Measurements from ENCODE around the gene XYLB. TPM values are rescaled to one million over a fixed set of nuclear protein-coding genes. Genes with fewer than 3 reads are reported as not detected.

The XYLB gene
- total RNA-seq, 1 donor, result 4.3 TPM

- H3K4me3 ChIP-seq (ENCODE audit: low read depth, low read length), result no peak overlapping the region
- TF ChIP-seq CTCF (IDR thresholded peaks at IDR 0.05; ENCODE audit: insufficient read depth, low read depth, low read length), result no peak
- DNase-seq (ENCODE audit: low read depth), result no peak
Measured at GRCh38 chr3:38387862-38388261, 41.3 kb downstream of the XYLB start.

- no peak for DNase-seq (ENCODE audit: low read depth)
- no peak for TF ChIP-seq CTCF (IDR thresholded peaks at IDR 0.05; ENCODE audit: insufficient read depth, low read depth, low read length)
- H3K4me3 ChIP-seq (ENCODE audit: low read depth, low read length), result no peak overlapping the region
Measured at GRCh38 chr3:38392604-38393163, 46.1 kb downstream of the XYLB start.

DNA sequence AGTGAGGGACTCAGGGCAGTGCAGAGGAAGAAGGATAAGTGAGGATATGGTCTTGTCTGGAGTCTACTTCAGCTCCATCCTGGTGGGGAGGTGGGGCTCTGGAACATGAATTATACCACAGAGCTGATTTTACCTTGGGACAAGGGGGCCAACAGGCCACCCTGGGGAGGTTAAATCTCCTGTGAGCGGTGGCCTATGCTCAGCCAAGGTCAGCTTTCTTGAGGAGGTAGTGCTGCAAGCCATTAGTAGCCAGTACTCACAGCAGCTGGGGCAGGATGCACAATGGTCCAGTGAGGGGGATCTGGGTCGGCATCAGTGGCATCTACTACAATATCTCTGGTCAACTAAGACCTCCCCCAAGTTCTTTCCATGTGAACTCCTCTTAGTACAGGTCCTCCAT lies 49.7 kb downstream of the XYLB start:
- H3K4me3 ChIP-seq (ENCODE audit: low read depth, low read length), result no peak overlapping the region
- DNase-seq (ENCODE audit: low read depth), result no peak
- TF ChIP-seq CTCF (IDR thresholded peaks at IDR 0.05; ENCODE audit: insufficient read depth, low read depth, low read length), result no peak

DNA sequence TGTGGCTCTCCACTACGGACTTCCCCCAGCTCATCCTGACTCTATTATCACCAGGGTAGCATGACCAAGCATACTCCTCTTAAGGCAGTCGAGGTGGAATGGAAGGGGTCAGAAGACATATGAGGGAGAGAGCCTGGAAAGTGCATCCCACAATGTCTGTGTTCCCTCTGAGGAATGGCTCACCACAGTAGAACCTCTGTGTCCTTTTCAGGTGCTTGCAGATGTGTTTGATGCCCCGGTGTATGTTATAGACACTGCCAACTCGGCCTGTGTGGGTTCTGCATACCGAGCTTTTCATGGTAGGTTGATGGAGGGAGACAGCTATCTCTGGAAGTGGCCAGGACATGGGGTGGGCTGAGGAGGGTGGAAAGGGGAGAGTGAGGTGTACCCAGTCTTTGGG lies 50.3 kb downstream of the XYLB start:
- no peak for DNase-seq (ENCODE audit: low read depth)
- TF ChIP-seq CTCF (IDR thresholded peaks at IDR 0.05; ENCODE audit: insufficient read depth, low read depth, low read length), result no peak
- no peak overlapping the region for H3K4me3 ChIP-seq (ENCODE audit: low read depth, low read length)

DNA sequence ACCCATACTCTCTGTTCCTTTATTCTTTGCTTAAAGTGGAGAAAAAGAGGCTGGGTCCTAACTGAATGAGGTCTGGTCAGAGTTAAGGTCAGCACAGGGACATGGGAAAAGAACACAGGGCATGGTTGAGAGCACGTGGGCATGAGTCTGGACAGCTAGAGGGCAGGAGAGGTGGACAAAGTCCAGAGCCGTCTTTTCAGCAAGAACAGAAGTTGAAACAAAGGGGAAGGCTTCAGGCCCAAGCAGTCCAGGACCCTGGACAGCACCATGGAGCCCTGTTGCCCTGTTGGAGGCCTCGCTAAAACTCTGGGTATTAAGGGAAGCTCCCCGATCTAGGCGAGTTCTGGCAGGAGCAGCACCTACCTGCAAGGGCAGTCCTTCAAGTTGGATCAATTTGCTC lies 50.7 kb downstream of the XYLB start:
- peak; percentile 63 for DNase-seq (ENCODE audit: low read depth)
- no peak for TF ChIP-seq CTCF (IDR thresholded peaks at IDR 0.05; ENCODE audit: insufficient read depth, low read depth, low read length)
- no peak overlapping the region for H3K4me3 ChIP-seq (ENCODE audit: low read depth, low read length)

- DNase-seq (ENCODE audit: low read depth), result no peak
- no peak for TF ChIP-seq CTCF (IDR thresholded peaks at IDR 0.05; ENCODE audit: insufficient read depth, low read depth, low read length)
- no peak overlapping the region for H3K4me3 ChIP-seq (ENCODE audit: low read depth, low read length)
Measured at GRCh38 chr3:38401246-38401962, 54.8 kb downstream of the XYLB start.

DNA sequence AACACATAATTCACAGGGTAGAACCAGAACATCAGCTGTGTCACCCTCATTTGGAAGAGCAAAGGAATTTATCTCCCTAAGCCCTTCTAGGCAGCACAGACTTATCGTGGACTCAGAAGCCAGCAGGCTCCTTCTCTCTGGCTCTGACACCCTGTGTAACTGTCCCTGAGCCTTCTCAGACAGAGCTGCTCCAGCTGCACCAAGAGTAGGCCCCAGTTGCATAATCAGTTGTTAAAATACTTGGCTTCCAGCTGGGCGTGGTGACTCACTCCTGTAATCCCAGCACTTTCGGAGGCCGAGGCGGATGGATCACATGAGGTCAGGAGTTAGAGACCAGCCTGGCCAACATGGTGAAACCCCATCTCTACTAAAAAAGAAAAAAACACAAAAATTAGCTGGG lies 57.7 kb downstream of the XYLB start:
- peak; percentile 95 for DNase-seq (ENCODE audit: low read depth)

More for the DNA sequence above, 57.7 kb downstream of the XYLB start:
- no peak overlapping the region for H3K4me3 ChIP-seq (ENCODE audit: low read depth, low read length)
- no peak for TF ChIP-seq CTCF (IDR thresholded peaks at IDR 0.05; ENCODE audit: insufficient read depth, low read depth, low read length)

Data from fibroblast of villous mesenchyme (primary cell).